ENCODE data around the gene GPR156.

The GPR156 gene

GRCh38 chr3:120170223-120170622 is 114.8 kb downstream of the GPR156 start:
- Histone ChIP-seq H3K4me2 (ENCODE audit: low read length) (no peak overlapping the region), H3K27me3 (ENCODE audit: control insufficient read depth, low read length) (peaks cover 8% of the 10 kb centered on the region), H3K36me3 (ENCODE audit: control insufficient read depth, low read length) (no peaks in the 10 kb centered on the region), H3K27ac (ENCODE audit: low read depth, low read length) (no peak overlapping the region), H3K9me2 (replicated peaks; ENCODE audit: control insufficient read depth, low read length) (no peaks in the 10 kb centered on the region), H3K4me1 (ENCODE audit: control insufficient read depth, low read length) (no peaks in the 10 kb centered on the region), H3K79me2 (ENCODE audit: control insufficient read depth, low read length) (no peaks in the 10 kb centered on the region), H4K20me1 (ENCODE audit: control insufficient read depth, insufficient read depth, low read depth, low read length) (no peaks in the 10 kb centered on the region), H3F3A (ENCODE audit: control insufficient read depth, insufficient read depth) (no peaks in the 10 kb centered on the region), H3K9me3 (ENCODE audit: control insufficient read depth, insufficient read depth, low read length) (no peaks in the 10 kb centered on the region), H3K4me3 (ENCODE audit: low read length) (no peak overlapping the region)
- TF ChIP-seq, protein P1, sequence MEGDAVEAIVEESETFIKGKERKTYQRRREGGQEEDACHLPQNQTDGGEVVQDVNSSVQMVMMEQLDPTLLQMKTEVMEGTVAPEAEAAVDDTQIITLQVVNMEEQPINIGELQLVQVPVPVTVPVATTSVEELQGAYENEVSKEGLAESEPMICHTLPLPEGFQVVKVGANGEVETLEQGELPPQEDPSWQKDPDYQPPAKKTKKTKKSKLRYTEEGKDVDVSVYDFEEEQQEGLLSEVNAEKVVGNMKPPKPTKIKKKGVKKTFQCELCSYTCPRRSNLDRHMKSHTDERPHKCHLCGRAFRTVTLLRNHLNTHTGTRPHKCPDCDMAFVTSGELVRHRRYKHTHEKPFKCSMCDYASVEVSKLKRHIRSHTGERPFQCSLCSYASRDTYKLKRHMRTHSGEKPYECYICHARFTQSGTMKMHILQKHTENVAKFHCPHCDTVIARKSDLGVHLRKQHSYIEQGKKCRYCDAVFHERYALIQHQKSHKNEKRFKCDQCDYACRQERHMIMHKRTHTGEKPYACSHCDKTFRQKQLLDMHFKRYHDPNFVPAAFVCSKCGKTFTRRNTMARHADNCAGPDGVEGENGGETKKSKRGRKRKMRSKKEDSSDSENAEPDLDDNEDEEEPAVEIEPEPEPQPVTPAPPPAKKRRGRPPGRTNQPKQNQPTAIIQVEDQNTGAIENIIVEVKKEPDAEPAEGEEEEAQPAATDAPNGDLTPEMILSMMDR (IDR thresholded peaks at IDR 0.05; ENCODE audit: low read depth, low read length, poor library complexity, severe bottlenecking): no peak
- TF ChIP-seq EZH2phosphoT487 (IDR thresholded peaks at IDR 0.05; ENCODE audit: borderline replicate concordance, low read length): no peak

GRCh38 chr3:120169407-120169806 is 115.6 kb downstream of the GPR156 start:
- H3K27me3 ChIP-seq (ENCODE audit: control insufficient read depth, low read length): peaks cover 9% of the 10 kb centered on the region
- no peak overlapping the region for H3K4me2 ChIP-seq (ENCODE audit: low read length)
- no peak overlapping the region for H3K4me3 ChIP-seq (ENCODE audit: low read length)
- H3F3A ChIP-seq (ENCODE audit: control insufficient read depth, insufficient read depth): no peaks in the 10 kb centered on the region
- no peaks in the 10 kb centered on the region for H3K36me3 ChIP-seq (ENCODE audit: control insufficient read depth, low read length)
- H3K79me2 ChIP-seq (ENCODE audit: control insufficient read depth, low read length): no peaks in the 10 kb centered on the region
- no peaks in the 10 kb centered on the region for H4K20me1 ChIP-seq (ENCODE audit: control insufficient read depth, insufficient read depth, low read depth, low read length)
- no peaks in the 10 kb centered on the region for H3K9me3 ChIP-seq (ENCODE audit: control insufficient read depth, insufficient read depth, low read length)
- no peak overlapping the region for H3K27ac ChIP-seq (ENCODE audit: low read depth, low read length)
- H3K9me2 ChIP-seq (replicated peaks; ENCODE audit: control insufficient read depth, low read length): no peaks in the 10 kb centered on the region
- H3K4me1 ChIP-seq (ENCODE audit: control insufficient read depth, low read length): no peaks in the 10 kb centered on the region
- TF ChIP-seq EZH2phosphoT487 (IDR thresholded peaks at IDR 0.05; ENCODE audit: borderline replicate concordance, low read length): no peak
- TF ChIP-seq, protein P1 (IDR thresholded peaks at IDR 0.05; ENCODE audit: low read depth, low read length, poor library complexity, severe bottlenecking): no peak

- TF ChIP-seq, protein P1 (IDR thresholded peaks at IDR 0.05; ENCODE audit: low read depth, low read length, poor library complexity, severe bottlenecking): no peak
- no peak for TF ChIP-seq EZH2phosphoT487 (IDR thresholded peaks at IDR 0.05; ENCODE audit: borderline replicate concordance, low read length)
- H3F3A ChIP-seq (ENCODE audit: control insufficient read depth, insufficient read depth): no peaks in the 10 kb centered on the region
- H3K4me3 ChIP-seq (ENCODE audit: low read length): no peak overlapping the region
- H3K36me3 ChIP-seq (ENCODE audit: control insufficient read depth, low read length): no peaks in the 10 kb centered on the region
- no peaks in the 10 kb centered on the region for H3K9me3 ChIP-seq (ENCODE audit: control insufficient read depth, insufficient read depth, low read length)
- H3K9me2 ChIP-seq (replicated peaks; ENCODE audit: control insufficient read depth, low read length): no peaks in the 10 kb centered on the region
- H3K27me3 ChIP-seq (ENCODE audit: control insufficient read depth, low read length): peaks cover 3% of the 10 kb centered on the region
- H3K4me1 ChIP-seq (ENCODE audit: control insufficient read depth, low read length): no peaks in the 10 kb centered on the region
- no peaks in the 10 kb centered on the region for H3K79me2 ChIP-seq (ENCODE audit: control insufficient read depth, low read length)
- no peak overlapping the region for H3K27ac ChIP-seq (ENCODE audit: low read depth, low read length)
- no peak overlapping the region for H3K4me2 ChIP-seq (ENCODE audit: low read length)
- H4K20me1 ChIP-seq (ENCODE audit: control insufficient read depth, insufficient read depth, low read depth, low read length): no peaks in the 10 kb centered on the region
Observed at GRCh38 chr3:120168611-120169010, 116.4 kb downstream of the GPR156 start.

DNA sequence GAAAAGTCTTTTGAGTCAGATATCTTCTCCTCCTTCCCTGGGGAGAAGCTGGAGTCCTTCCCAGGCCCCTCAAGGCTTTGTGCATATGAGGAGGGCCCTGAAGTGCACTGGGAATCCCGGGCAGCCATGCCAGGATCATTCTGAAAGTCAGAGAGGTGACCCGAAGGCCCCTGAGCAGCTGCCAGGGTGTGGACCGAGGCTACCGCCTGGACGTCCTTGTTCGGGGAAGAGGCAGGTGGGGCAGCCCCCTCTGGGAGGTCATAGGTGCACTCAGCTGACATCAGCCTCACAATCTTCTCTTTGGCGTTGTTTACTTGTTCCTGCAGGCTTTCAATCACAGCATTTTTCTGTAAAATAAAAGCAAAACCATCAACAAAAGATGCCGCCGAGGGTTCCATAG is 117.0 kb downstream of the GPR156 start:
- H3K27ac ChIP-seq (ENCODE audit: low read depth, low read length): no peak overlapping the region
- TF ChIP-seq, protein P1 (IDR thresholded peaks at IDR 0.05; ENCODE audit: low read depth, low read length, poor library complexity, severe bottlenecking): no peak
- no peak for TF ChIP-seq EZH2phosphoT487 (IDR thresholded peaks at IDR 0.05; ENCODE audit: borderline replicate concordance, low read length)

More for the DNA sequence above, 117.0 kb downstream of the GPR156 start:
- no peaks in the 10 kb centered on the region for H3F3A ChIP-seq (ENCODE audit: control insufficient read depth, insufficient read depth)
- no peaks in the 10 kb centered on the region for H3K9me3 ChIP-seq (ENCODE audit: control insufficient read depth, insufficient read depth, low read length)
- H4K20me1 ChIP-seq (ENCODE audit: control insufficient read depth, insufficient read depth, low read depth, low read length): no peaks in the 10 kb centered on the region
- no peak overlapping the region for H3K4me2 ChIP-seq (ENCODE audit: low read length)
- H3K9me2 ChIP-seq (replicated peaks; ENCODE audit: control insufficient read depth, low read length): no peaks in the 10 kb centered on the region
- H3K27me3 ChIP-seq (ENCODE audit: control insufficient read depth, low read length): peaks cover 3% of the 10 kb centered on the region
- H3K36me3 ChIP-seq (ENCODE audit: control insufficient read depth, low read length): no peaks in the 10 kb centered on the region
- no peaks in the 10 kb centered on the region for H3K4me1 ChIP-seq (ENCODE audit: control insufficient read depth, low read length)
- no peaks in the 10 kb centered on the region for H3K79me2 ChIP-seq (ENCODE audit: control insufficient read depth, low read length)
- H3K4me3 ChIP-seq (ENCODE audit: low read length): no peak overlapping the region
